ENCODE measurements around the gene BICD2.

BICD2 gene

GRCh38 chr9:92664394-92665152, 100.1 kb downstream of the BICD2 start:
- no peak for ATAC-seq

GRCh38 chr9:92663951-92664350, 100.7 kb downstream of the BICD2 start:
- ATAC-seq, result no peak

More at GRCh38 chr9:92664394-92665152, 100.1 kb downstream of the BICD2 start:
- TF ChIP-seq CSDC2 (CRISPR knock-in tag; IDR thresholded peaks at IDR 0.05) (no peak), ZFP30 (CRISPR knock-in tag; IDR thresholded peaks at IDR 0.05) (no peak), ESRRG (CRISPR knock-in tag; IDR thresholded peaks at IDR 0.05) (no peak), POU6F1 (CRISPR knock-in tag; IDR thresholded peaks at IDR 0.05; ENCODE audit: borderline replicate concordance, low read depth) (no peak), SNAI2 (CRISPR knock-in tag; IDR thresholded peaks at IDR 0.05) (no peak), TCF4 (CRISPR knock-in tag; IDR thresholded peaks at IDR 0.05; ENCODE audit: borderline replicate concordance) (no peak), PPARA (CRISPR knock-in tag; IDR thresholded peaks at IDR 0.05; ENCODE audit: borderline replicate concordance) (no peak), GLIS3 (CRISPR knock-in tag; IDR thresholded peaks at IDR 0.05) (no peak), ZNF565 (CRISPR knock-in tag; conservative IDR thresholded peaks at IDR 0.05; ENCODE audit: low read depth) (no peak), ZNF8 (CRISPR knock-in tag; IDR thresholded peaks at IDR 0.05) (no peak), RARB (CRISPR knock-in tag; IDR thresholded peaks at IDR 0.05) (no peak), ZC3H10 (CRISPR knock-in tag; IDR thresholded peaks at IDR 0.05) (no peak)

More at GRCh38 chr9:92663951-92664350, 100.7 kb downstream of the BICD2 start:
- TF ChIP-seq POU6F1 (CRISPR knock-in tag; IDR thresholded peaks at IDR 0.05; ENCODE audit: borderline replicate concordance, low read depth) (no peak), CREB5 (CRISPR knock-in tag; IDR thresholded peaks at IDR 0.05; ENCODE audit: low read depth) (no peak), ISL1 (CRISPR knock-in tag; IDR thresholded peaks at IDR 0.05) (no peak), ZNF565 (CRISPR knock-in tag; conservative IDR thresholded peaks at IDR 0.05; ENCODE audit: low read depth) (no peak), PPARA (CRISPR knock-in tag; IDR thresholded peaks at IDR 0.05; ENCODE audit: borderline replicate concordance) (no peak), OSR1 (CRISPR knock-in tag; IDR thresholded peaks at IDR 0.05) (no peak), ZC3H10 (CRISPR knock-in tag; IDR thresholded peaks at IDR 0.05) (no peak), ZFP30 (CRISPR knock-in tag; IDR thresholded peaks at IDR 0.05) (no peak), TCF4 (CRISPR knock-in tag; IDR thresholded peaks at IDR 0.05; ENCODE audit: borderline replicate concordance) (no peak), PATZ1 (CRISPR knock-in tag; IDR thresholded peaks at IDR 0.05; ENCODE audit: borderline replicate concordance) (no peak), TSHZ2 (CRISPR knock-in tag; IDR thresholded peaks at IDR 0.05) (no peak), ESRRG (CRISPR knock-in tag; IDR thresholded peaks at IDR 0.05) (no peak), ZNF8 (CRISPR knock-in tag; IDR thresholded peaks at IDR 0.05) (no peak), BACH2 (CRISPR knock-in tag; IDR thresholded peaks at IDR 0.05; ENCODE audit: borderline replicate concordance) (no peak), ZFP3 (CRISPR knock-in tag; IDR thresholded peaks at IDR 0.05) (no peak), CSDC2 (CRISPR knock-in tag; IDR thresholded peaks at IDR 0.05) (no peak), ARNTL (CRISPR knock-in tag; IDR thresholded peaks at IDR 0.05; ENCODE audit: borderline replicate concordance, low read depth) (no peak), TOX (CRISPR knock-in tag; IDR thresholded peaks at IDR 0.05; ENCODE audit: borderline replicate concordance) (no peak), SNAI2 (CRISPR knock-in tag; IDR thresholded peaks at IDR 0.05) (no peak)

Measured in SK-N-SH treated with all-trans-retinoic acid at 6 μM for 48 hours (cell line).